Mucosa of descending colon (tissue), 3 donors: ENCODE results near the gene OSBPL7. TPM values are rescaled to one million over a fixed set of nuclear protein-coding genes. Genes with fewer than 3 reads are reported as not detected.

Source experiments
- ATAC-seq: fragments of 200-7000 bp; cut with Tn5 transposase; one replicate; pipeline ENCODE4 v1.9.1; 2020; ENCODE audit warnings: mild to moderate bottlenecking, moderate library complexity
- DNase-seq, 3 donors: peaks; one replicate each; pipeline ENCODE4 v3.0.0-alpha.2; 2020
- H3K36me3 ChIP-seq: fragments of 200-600 bp; one replicate; pipeline ENCODE4 v1.8.0; 2021; ENCODE audit warnings: low read depth, mild to moderate bottlenecking
- H3K4me1 ChIP-seq: fragments of 200-600 bp; one replicate; pipeline ENCODE4 v1.8.0; 2021; ENCODE audit warnings: low read depth, mild to moderate bottlenecking
- H3K4me3 ChIP-seq: fragments of 200-600 bp; one replicate; pipeline ENCODE4 v1.8.0; 2021; ENCODE audit warnings: mild to moderate bottlenecking
- H3K9me3 ChIP-seq: fragments of 200-600 bp; one replicate; pipeline ENCODE4 v1.8.0; 2021; ENCODE audit warnings: mild to moderate bottlenecking
- intact Hi-C, 2 donors: fragments of 100-400 bp; cut with DNase I in 1 of 2; cut with micrococcal nuclease in 1 of 2; formaldehyde crosslinking; loops; one replicate each; pipeline versions ENCODE4 v1.11.0 to v1.11.1; 2022; cut with DNase I, micrococcal nuclease
- total RNA-seq, 3 donors: library from RNA; stranded (reverse); fragmentation: NEBNext Ultra II Directional in 2 of 3; extraction: Animal tissue kit (Norgen Biotek cat#: 25700) in 2 of 3; gene quantifications; one replicate each; pipeline versions ENCODE4 v1.2.1 to v1.2.4, GENCODE V29; 2021 to 2023
- TF ChIP-seq, protein P1 (sequence below): fragments of 200-600 bp; IDR thresholded peaks from one replicate; pipeline ENCODE4 v1.8.0; 2022; ENCODE audit warnings: antibody characterized with exemption, mild to moderate bottlenecking
- donor health status: DM: no; HTN: no; CAD: no; lungs with moderate emphysema.
- donor health status: DM: no; HTN: no; CAD: no.
- donor health status: DM: no; HTN: yes; CAD: no.

OSBPL7 gene
- total RNA-seq, 3 donors from 2014 or later = 38.2 to 85.5 (median 71.1) TPM

- intact Hi-C loops = no loop called here
- no peaks in the 10 kb centered on the region for H3K36me3 ChIP-seq
- no peak overlapping the region for H3K4me3 ChIP-seq
- TF ChIP-seq, protein P1, sequence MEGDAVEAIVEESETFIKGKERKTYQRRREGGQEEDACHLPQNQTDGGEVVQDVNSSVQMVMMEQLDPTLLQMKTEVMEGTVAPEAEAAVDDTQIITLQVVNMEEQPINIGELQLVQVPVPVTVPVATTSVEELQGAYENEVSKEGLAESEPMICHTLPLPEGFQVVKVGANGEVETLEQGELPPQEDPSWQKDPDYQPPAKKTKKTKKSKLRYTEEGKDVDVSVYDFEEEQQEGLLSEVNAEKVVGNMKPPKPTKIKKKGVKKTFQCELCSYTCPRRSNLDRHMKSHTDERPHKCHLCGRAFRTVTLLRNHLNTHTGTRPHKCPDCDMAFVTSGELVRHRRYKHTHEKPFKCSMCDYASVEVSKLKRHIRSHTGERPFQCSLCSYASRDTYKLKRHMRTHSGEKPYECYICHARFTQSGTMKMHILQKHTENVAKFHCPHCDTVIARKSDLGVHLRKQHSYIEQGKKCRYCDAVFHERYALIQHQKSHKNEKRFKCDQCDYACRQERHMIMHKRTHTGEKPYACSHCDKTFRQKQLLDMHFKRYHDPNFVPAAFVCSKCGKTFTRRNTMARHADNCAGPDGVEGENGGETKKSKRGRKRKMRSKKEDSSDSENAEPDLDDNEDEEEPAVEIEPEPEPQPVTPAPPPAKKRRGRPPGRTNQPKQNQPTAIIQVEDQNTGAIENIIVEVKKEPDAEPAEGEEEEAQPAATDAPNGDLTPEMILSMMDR = no peak
- no peak for DNase-seq
- no peaks in the 10 kb centered on the region for H3K9me3 ChIP-seq
- peaks cover 5% of the 10 kb centered on the region for H3K4me1 ChIP-seq
- no peak for ATAC-seq
Observed at GRCh38 chr17:47791025-47791424, 30.6 kb downstream of the OSBPL7 start.

DNA sequence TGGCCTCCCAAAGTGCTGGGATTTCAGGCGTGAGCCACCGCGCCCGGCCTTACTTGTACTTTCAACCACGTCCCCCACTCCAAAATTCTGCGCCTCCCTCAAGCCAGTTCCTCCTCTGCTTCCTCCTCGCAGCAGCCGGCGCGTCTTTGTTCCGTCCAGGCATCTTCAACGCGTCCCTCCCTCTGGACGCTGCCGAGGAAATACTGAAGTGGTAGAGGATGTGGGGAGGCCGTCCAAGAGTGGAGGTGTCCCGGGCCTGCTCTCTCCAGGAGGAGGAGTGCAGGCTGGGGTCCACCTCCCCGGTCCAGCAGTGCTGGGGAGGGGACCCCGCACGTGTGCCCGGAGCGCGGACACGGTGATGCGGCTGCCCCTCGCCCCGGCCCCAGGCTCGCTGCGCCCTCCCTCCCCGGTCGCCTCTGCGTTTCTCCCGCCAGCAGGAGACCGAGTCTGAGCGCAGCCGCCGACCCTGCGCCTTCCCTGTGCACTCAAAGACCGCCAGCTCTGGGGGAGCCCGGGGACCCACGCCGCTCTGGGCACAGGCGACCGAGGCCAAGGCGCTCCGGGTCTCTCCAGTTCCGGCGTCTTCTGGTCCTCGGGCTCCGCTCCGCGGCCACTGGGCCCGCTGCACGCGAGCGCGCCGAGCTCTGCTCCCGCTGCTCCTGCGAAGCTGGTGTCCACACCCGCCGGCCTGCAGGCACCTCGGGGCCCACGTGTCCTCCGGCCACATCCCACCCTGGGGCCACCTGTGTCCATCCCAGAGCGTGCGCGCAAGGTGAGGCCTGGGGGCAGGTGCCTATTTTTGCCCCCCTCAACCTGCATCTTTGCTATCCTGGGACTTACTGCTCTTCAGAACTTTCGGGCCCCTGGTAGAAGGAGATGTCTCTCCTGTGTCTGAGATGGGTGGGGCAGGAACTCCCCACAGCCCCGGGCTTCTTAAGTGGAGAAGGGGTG, 31.7 kb downstream of the OSBPL7 start:
- peak; percentile 88 for ATAC-seq
- intact Hi-C loops = no loop called here

GRCh38 chr17:47785538-47786123, 36.0 kb downstream of the OSBPL7 start:
- ATAC-seq = no peak
- Histone ChIP-seq H3K4me1 (peaks cover 5% of the 10 kb centered on the region), H3K9me3 (no peaks in the 10 kb centered on the region), H3K36me3 (no peaks in the 10 kb centered on the region), H3K4me3 (no peak overlapping the region)
- DNase-seq = no peak
- intact Hi-C loops = no loop called here
- TF ChIP-seq, protein P1 = no peak

More for the DNA sequence above, 31.7 kb downstream of the OSBPL7 start:
- H3K4me3 ChIP-seq = no peak overlapping the region
- no peaks in the 10 kb centered on the region for H3K36me3 ChIP-seq
- peak; percentile 48 to 69 (median 56) for DNase-seq
- H3K9me3 ChIP-seq = no peaks in the 10 kb centered on the region
- H3K4me1 ChIP-seq = peaks cover 5% of the 10 kb centered on the region
- TF ChIP-seq, protein P1 = no peak

GRCh38 chr17:47781397-47781796, 40.2 kb downstream of the OSBPL7 start:
- H3K4me3 ChIP-seq = no peak overlapping the region
- intact Hi-C loops = no loop called here
- H3K4me1 ChIP-seq = no peaks in the 10 kb centered on the region
- TF ChIP-seq, protein P1 = no peak
- no peaks in the 10 kb centered on the region for H3K9me3 ChIP-seq
- no peaks in the 10 kb centered on the region for H3K36me3 ChIP-seq
- DNase-seq (no peak), ATAC-seq (no peak)

DNA sequence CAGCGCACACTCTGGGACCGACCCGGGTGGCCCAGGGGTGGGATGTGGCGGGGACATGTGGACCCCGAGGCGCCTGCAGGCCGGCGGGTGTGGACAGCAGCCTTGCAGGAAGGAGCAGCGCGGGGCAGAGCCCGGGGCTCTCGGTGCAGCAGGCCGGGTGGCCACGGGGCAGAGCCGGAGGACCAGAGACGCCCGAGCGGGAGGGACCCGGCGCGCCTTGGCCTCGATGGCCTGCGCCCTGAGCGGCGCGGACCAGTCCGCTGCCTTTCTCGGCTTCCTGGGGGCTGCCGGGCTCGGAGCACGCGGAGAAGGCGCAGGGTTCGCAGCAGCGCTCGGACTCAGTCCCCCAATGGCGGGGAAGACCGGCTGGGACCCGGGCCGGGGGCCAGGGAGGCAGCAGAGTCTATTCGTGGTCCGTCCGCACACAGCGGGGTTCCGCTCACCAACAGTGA, 43.4 kb downstream of the OSBPL7 start:
- no peaks in the 10 kb centered on the region for H3K36me3 ChIP-seq
- intact Hi-C loops = no loop called here
- TF ChIP-seq, protein P1 = no peak
- DNase-seq (no peak), ATAC-seq (no peak)
- no peaks in the 10 kb centered on the region for H3K9me3 ChIP-seq
- H3K4me1 ChIP-seq = no peaks in the 10 kb centered on the region
- H3K4me3 ChIP-seq = no peak overlapping the region
